ENCODE data around the gene RUNX2. TPM values are rescaled to one million over a fixed set of nuclear protein-coding genes. Genes with fewer than 3 reads are reported as not detected.
"Not testable (repeated sequence)": the region's sequence is repeated elsewhere in the genome, so short reads cannot be mapped to it uniquely, and the experiment has no call there.

Gene RUNX2
- total and polyA plus RNA-seq, 2 experiments from 2014 or later, result 1.0 to 2.1 TPM

DNA sequence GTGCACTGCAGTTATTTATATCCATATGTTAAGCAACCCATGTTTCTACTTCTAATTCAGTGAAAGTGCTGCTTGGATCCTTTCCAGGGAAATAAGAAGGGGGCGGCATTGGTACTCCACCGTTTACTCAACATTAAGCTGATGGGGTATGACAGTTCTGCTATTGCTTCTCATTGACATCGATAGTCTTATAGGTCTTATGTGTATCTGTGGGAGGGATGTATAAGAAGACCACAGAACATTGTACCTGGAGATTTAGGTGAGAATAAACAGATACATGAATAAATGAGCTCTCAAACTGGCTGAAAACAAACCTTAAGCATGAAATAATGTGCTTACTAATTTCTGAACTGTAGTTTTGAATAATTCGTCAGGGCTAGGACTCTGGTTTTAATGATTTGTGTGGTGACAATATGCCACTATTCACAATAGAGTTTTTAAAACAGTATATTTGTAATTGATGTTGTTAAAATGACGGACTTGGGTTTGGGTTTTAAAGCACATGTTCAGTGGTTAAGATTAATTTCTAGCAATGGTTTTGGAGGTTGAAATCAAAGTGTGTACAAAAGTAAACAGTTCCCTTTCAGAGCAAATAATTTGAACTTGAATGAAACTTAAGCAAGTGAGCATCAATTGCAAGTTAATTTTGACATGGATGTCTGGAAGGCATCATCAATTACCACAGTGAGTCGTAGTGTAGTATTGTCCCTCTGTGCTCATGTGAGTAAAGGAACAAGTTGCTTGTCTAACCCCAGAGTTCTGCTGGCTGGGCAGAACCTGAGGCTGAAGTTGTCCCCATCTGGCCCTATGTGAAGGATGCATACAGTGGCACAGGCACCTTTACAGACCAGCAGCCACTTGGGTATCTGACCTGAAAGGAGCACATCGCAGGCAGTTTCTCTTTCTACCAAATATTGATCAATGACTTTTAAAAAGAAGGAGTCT lies 134.3 kb downstream of the RUNX2 start:
- DNase-seq (ENCODE audit: low spot score), result no peak
- Histone ChIP-seq H3K27ac (no peak overlapping the region), H4K20me1 (ENCODE audit: insufficient read depth, poor library complexity, severe bottlenecking) (no peaks in the 10 kb centered on the region), H2AFZ (no peak overlapping the region), H3K4me1 (ENCODE audit: insufficient read depth) (no peaks in the 10 kb centered on the region), H3K27me3 (no peaks in the 10 kb centered on the region), H3K36me3 (replicated peaks; ENCODE audit: insufficient read depth, low read depth) (no peaks in the 10 kb centered on the region), H3K9me3 (ENCODE audit: low read depth) (no peaks in the 10 kb centered on the region), H3K9me2 (replicated peaks; ENCODE audit: insufficient read depth) (no peaks in the 10 kb centered on the region), H3K4me2 (no peak overlapping the region), H3K79me2 (no peaks in the 10 kb centered on the region), H3K4me3 (no peak overlapping the region)
- whole genome bisulfite sequencing (ENCODE audit: low lambda C conversion rate, missing lambda C conversion rate), result 81% methylated on average over 7 of the region's 7 CpGs
- no peak for TF ChIP-seq EZH2phosphoT487 (IDR thresholded peaks at IDR 0.05; ENCODE audit: low read depth, severe bottlenecking, unreplicated experiment)
- TF ChIP-seq, protein P1, sequence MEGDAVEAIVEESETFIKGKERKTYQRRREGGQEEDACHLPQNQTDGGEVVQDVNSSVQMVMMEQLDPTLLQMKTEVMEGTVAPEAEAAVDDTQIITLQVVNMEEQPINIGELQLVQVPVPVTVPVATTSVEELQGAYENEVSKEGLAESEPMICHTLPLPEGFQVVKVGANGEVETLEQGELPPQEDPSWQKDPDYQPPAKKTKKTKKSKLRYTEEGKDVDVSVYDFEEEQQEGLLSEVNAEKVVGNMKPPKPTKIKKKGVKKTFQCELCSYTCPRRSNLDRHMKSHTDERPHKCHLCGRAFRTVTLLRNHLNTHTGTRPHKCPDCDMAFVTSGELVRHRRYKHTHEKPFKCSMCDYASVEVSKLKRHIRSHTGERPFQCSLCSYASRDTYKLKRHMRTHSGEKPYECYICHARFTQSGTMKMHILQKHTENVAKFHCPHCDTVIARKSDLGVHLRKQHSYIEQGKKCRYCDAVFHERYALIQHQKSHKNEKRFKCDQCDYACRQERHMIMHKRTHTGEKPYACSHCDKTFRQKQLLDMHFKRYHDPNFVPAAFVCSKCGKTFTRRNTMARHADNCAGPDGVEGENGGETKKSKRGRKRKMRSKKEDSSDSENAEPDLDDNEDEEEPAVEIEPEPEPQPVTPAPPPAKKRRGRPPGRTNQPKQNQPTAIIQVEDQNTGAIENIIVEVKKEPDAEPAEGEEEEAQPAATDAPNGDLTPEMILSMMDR (IDR thresholded peaks at IDR 0.05; ENCODE audit: poor library complexity), result no peak
- TF ChIP-seq EZH2 (IDR thresholded peaks at IDR 0.05; ENCODE audit: borderline replicate concordance), result no peak

DNA sequence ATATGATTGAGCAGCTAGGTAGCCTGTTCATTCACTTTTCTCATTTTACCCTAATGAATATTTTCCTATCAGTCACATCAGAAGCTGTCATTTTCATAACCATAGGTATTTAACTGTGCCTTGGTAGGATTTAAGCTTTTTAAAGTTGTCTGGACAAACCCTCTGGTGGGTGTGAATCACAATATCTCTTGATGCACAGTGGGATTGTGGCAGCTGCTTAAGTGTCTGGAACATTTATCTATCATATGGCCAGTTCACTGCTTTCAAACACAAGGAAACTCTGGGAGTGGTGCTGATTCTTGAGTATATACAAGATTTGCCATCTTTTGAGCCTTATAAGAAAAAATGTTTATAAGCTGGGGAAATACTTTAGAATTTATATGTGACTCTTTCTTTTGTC lies 136.6 kb downstream of the RUNX2 start:
- H3K4me3 ChIP-seq, result no peak overlapping the region
- no peak overlapping the region for H3K27ac ChIP-seq
- DNase-seq (ENCODE audit: low spot score), result no peak
- no peaks in the 10 kb centered on the region for H3K36me3 ChIP-seq (replicated peaks; ENCODE audit: insufficient read depth, low read depth)
- no peaks in the 10 kb centered on the region for H3K9me2 ChIP-seq (replicated peaks; ENCODE audit: insufficient read depth)
- H3K79me2 ChIP-seq, result no peaks in the 10 kb centered on the region
- no peak overlapping the region for H3K4me2 ChIP-seq
- TF ChIP-seq EZH2 (IDR thresholded peaks at IDR 0.05; ENCODE audit: borderline replicate concordance) (no peak), EZH2phosphoT487 (IDR thresholded peaks at IDR 0.05; ENCODE audit: low read depth, severe bottlenecking, unreplicated experiment) (no peak)
- TF ChIP-seq, protein P1 (IDR thresholded peaks at IDR 0.05; ENCODE audit: poor library complexity), result no peak
- no peaks in the 10 kb centered on the region for H4K20me1 ChIP-seq (ENCODE audit: insufficient read depth, poor library complexity, severe bottlenecking)
- H2AFZ ChIP-seq, result no peak overlapping the region
- H3K4me1 ChIP-seq (ENCODE audit: insufficient read depth), result no peaks in the 10 kb centered on the region
- no peaks in the 10 kb centered on the region for H3K9me3 ChIP-seq (ENCODE audit: low read depth)
- H3K27me3 ChIP-seq, result no peaks in the 10 kb centered on the region

DNA sequence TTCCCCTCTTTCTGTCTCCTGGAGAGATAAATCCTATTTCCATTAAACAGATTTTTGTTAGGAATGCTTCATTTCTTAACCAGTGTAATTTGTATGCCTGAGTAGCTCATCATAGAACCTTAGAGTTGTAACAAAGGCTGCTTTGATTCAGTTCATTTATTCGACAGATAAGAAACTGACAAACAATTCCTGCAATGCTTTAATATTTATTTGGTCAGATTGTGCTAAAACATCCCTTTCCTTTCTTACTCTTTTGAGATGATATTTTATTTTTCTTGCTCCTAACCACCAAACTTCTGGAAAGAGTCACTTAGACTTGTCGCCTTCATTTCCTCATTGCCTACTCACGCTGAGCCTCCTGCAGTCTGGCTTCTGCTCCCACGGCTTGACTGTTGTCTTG lies 138.6 kb downstream of the RUNX2 start:
- Histone ChIP-seq H3K9me3 (ENCODE audit: low read depth) (no peaks in the 10 kb centered on the region), H3K79me2 (no peaks in the 10 kb centered on the region), H3K4me2 (no peak overlapping the region), H4K20me1 (ENCODE audit: insufficient read depth, poor library complexity, severe bottlenecking) (no peaks in the 10 kb centered on the region), H3K27me3 (no peaks in the 10 kb centered on the region), H3K4me3 (no peak overlapping the region), H3K36me3 (replicated peaks; ENCODE audit: insufficient read depth, low read depth) (no peaks in the 10 kb centered on the region), H3K4me1 (ENCODE audit: insufficient read depth) (no peaks in the 10 kb centered on the region), H2AFZ (no peak overlapping the region), H3K27ac (no peak overlapping the region), H3K9me2 (replicated peaks; ENCODE audit: insufficient read depth) (no peaks in the 10 kb centered on the region)
- DNase-seq (ENCODE audit: low spot score), result no peak
- WGBS (ENCODE audit: low lambda C conversion rate, missing lambda C conversion rate), result 90% methylated on average over 4 of the region's 4 CpGs
- TF ChIP-seq, protein P1 (IDR thresholded peaks at IDR 0.05; ENCODE audit: poor library complexity), result no peak
- no peak for TF ChIP-seq EZH2 (IDR thresholded peaks at IDR 0.05; ENCODE audit: borderline replicate concordance)
- no peak for TF ChIP-seq EZH2phosphoT487 (IDR thresholded peaks at IDR 0.05; ENCODE audit: low read depth, severe bottlenecking, unreplicated experiment)

DNA sequence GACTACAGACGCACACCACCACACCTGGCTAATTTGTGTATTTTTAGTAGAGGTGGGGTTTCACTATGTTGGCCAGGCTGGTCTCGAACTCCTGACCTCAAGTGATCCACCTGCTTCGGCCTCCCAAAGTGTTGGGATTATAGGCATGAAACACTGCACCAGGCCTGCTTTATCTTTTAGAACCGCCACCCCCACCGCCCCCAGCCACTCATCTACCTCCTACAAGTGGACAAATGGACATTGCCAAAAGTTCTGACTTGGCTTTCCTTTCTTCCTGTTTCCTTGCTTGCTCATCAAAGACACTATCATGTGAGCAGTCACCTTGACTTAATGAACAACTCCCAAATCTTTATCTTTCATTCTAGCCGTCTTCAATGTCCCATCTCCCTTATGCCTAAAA lies 139.3 kb downstream of the RUNX2 start:
- WGBS (ENCODE audit: low lambda C conversion rate, missing lambda C conversion rate), result 95% methylated on average over 6 of the region's 6 CpGs
- not testable (repeated sequence) for H3K27ac ChIP-seq; H3K36me3 ChIP-seq (replicated peaks; ENCODE audit: insufficient read depth, low read depth); DNase-seq (ENCODE audit: low spot score); H3K9me3 ChIP-seq (ENCODE audit: low read depth); H3K79me2 ChIP-seq; H3K4me2 ChIP-seq; H2AFZ ChIP-seq; H3K4me1 ChIP-seq (ENCODE audit: insufficient read depth); H3K9me2 ChIP-seq (replicated peaks; ENCODE audit: insufficient read depth); H3K27me3 ChIP-seq; H3K4me3 ChIP-seq; H4K20me1 ChIP-seq (ENCODE audit: insufficient read depth, poor library complexity, severe bottlenecking)

All from hepatocyte (in vitro differentiated cells).